HCT116 (cell line): ENCODE data around the gene GSTT2. TPM values are rescaled to one million over a fixed set of nuclear protein-coding genes. Genes with fewer than 3 reads are reported as not detected.
"Not testable (repeated sequence)": the region's sequence is repeated elsewhere in the genome, so short reads cannot be mapped to it uniquely, and the experiment has no call there.

Experiments
- ATAC-seq: fragments of 200-7000 bp; cut with Tn5 transposase; 2 replicates; pipeline ENCODE4 v1.9.1; 2020; ENCODE audit warnings: mild to moderate bottlenecking, moderate library complexity
- BruUV-seq: library from RNA; stranded (reverse); fragments of 400-500 nt; replicated peaks from 2 replicates; lab custom pipeline; 2021; lab: Mats Ljungman, UMichigan
- CTCF ChIA-PET: fragments of 300-600 bp; sonication (Branson Sonifier 250); formaldehyde crosslinking; loops from one replicate; lab custom pipeline; 2021; ENCODE audit warnings: antibody characterized with exemption; lab: Charles Lee
- POLR2A ChIA-PET: fragments of 300-600, 350-600 bp; sonication (Branson Sonifier 250); formaldehyde crosslinking; loops from one replicate; lab custom pipeline; 2021; ENCODE audit warnings: antibody characterized with exemption; lab: Charles Lee
- RAD21 ChIA-PET, 2 experiments: fragments of 300-600 bp; sonication (Branson Sonifier 250); formaldehyde crosslinking; loops; one replicate each; lab custom pipeline; 2023; ENCODE audit warnings: low total read pairs in 2 of 2; ENCODE audit not compliant: uncharacterized antibody in 2 of 2, unreplicated experiment in 2 of 2, low non-redundant PET in 1 of 2; lab: Charles Lee
- DNase-seq: peaks from one replicate; pipeline ENCODE4 v3.0.0-alpha.2; 2010; ENCODE audit warnings: low read depth, low spot score
- H2AFZ ChIP-seq: fragments of 200-600 bp; shearing (Covaris generic), sonication (generic); 2 replicates; pipeline ENCODE4 v1.6.1; 2017; ENCODE audit warnings: low read depth, mixed run types, mixed read lengths, antibody characterized with exemption, low read length; ENCODE audit not compliant: poor library complexity, severe bottlenecking
- H3K27ac ChIP-seq: 2 replicates; pipeline ENCODE4 v1.5.1; 2012; ENCODE audit warnings: low read depth, low read length
- H3K27me3 ChIP-seq: fragments of 200-600 bp; sonication (generic); 2 replicates; pipeline ENCODE4 v1.6.1; 2016; ENCODE audit warnings: mixed run types, low read length, mixed read lengths; ENCODE audit not compliant: insufficient read depth
- H3K36me3 ChIP-seq, 2 experiments: fragments of 200-500 bp in 1 of 2; fragments of 200-600 bp in 1 of 2; sonication (Bioruptor generic) in 1 of 2; sonication (generic) in 1 of 2; 2 replicates each; pipeline versions ENCODE4 v1.5.1 to v1.6.1; 2014 to 2016; ENCODE audit warnings: low read length in 2 of 2, inconsistent platforms in 1 of 2, mixed read lengths in 1 of 2, mixed run types in 1 of 2; ENCODE audit not compliant: insufficient read depth in 2 of 2, control insufficient read depth in 1 of 2
- H3K4me1 ChIP-seq, 2 experiments: fragments of 200-600 bp in 1 of 2; sonication (generic) in 1 of 2; 2 replicates each; pipeline versions ENCODE4 v1.5.1 to v1.6.1; 2012 to 2017; ENCODE audit warnings: low read length in 2 of 2, inconsistent platforms in 1 of 2, mild to moderate bottlenecking in 1 of 2, mixed read lengths in 1 of 2, mixed run types in 1 of 2, moderate library complexity in 1 of 2; ENCODE audit not compliant: insufficient read depth in 2 of 2, control insufficient read depth in 1 of 2
- H3K4me2 ChIP-seq: fragments of 200-600 bp; sonication (generic); 2 replicates; pipeline ENCODE4 v1.6.1; 2017; ENCODE audit warnings: mixed run types, low read length, mixed read lengths
- H3K4me3 ChIP-seq, 2 experiments: fragments of 200-600 bp in 1 of 2; sonication (generic) in 1 of 2; replicated peaks in 1 of 2; 2 replicates each; pipeline ENCODE4 v1.5.1; 2011 to 2016; ENCODE audit warnings: low read length in 2 of 2, control low read depth in 1 of 2, low read depth in 1 of 2, mild to moderate bottlenecking in 1 of 2, mixed read lengths in 1 of 2, mixed run types in 1 of 2
- H3K79me2 ChIP-seq: fragments of 200-600 bp; sonication (generic); 2 replicates; pipeline ENCODE4 v1.6.1; 2017; ENCODE audit warnings: mild to moderate bottlenecking, mixed run types, low read length, moderate library complexity, mixed read lengths; ENCODE audit not compliant: insufficient read depth
- H3K9ac ChIP-seq: fragments of 200-600 bp; sonication (generic); 2 replicates; pipeline ENCODE4 v1.6.1; 2016; ENCODE audit warnings: low read length, mixed read lengths
- H3K9me2 ChIP-seq: fragments of 200-600 bp; sonication (generic), shearing (Covaris generic); 2 replicates; pipeline ENCODE4 v1.6.1; 2017; ENCODE audit warnings: mixed run types, mild to moderate bottlenecking, moderate library complexity; ENCODE audit not compliant: insufficient read depth
- H3K9me3 ChIP-seq, 2 experiments: fragments of 200-500 bp in 1 of 2; fragments of 200-600 bp in 1 of 2; sonication (Bioruptor generic) in 1 of 2; sonication (generic) in 1 of 2; 2 replicates each; pipeline ENCODE4 v1.6.1; 2014 to 2017; ENCODE audit warnings: low read length in 2 of 2, mixed read lengths in 2 of 2, inconsistent platforms in 1 of 2, low read depth in 1 of 2, mild to moderate bottlenecking in 1 of 2, mixed run types in 1 of 2, moderate library complexity in 1 of 2; ENCODE audit not compliant: control insufficient read depth in 1 of 2, insufficient read depth in 1 of 2
- H4K20me1 ChIP-seq: fragments of 200-600 bp; sonication (generic), shearing (Covaris generic); 2 replicates; pipeline ENCODE4 v1.6.1; 2017; ENCODE audit warnings: mixed run types, mild to moderate bottlenecking, moderate library complexity; ENCODE audit not compliant: insufficient read depth
- intact Hi-C: fragments of 100-400 bp; cut with micrococcal nuclease; formaldehyde crosslinking; loops from 2 replicates; pipeline ENCODE4 v1.10.0; 2022
- total RNA-seq: library from RNA; stranded (reverse); gene quantifications from one replicate; pipeline ENCODE4 v1.2.1, GENCODE V29; 2021; ENCODE audit not compliant: unreplicated experiment

Gene GSTT2
- total RNA-seq, 1 experiment from 2014 or later = 5.1 TPM

- H3K9ac ChIP-seq, H3K4me3 ChIP-seq, BruUV-seq, H3K4me1 ChIP-seq, H3K27me3 ChIP-seq, H3K9me3 ChIP-seq, RAD21 ChIA-PET, POLR2A ChIA-PET, H4K20me1 ChIP-seq, CTCF ChIA-PET, ATAC-seq, H2AFZ ChIP-seq, H3K27ac ChIP-seq, H3K9me2 ChIP-seq, DNase-seq, H3K4me2 ChIP-seq, H3K36me3 ChIP-seq, H3K79me2 ChIP-seq: not testable (repeated sequence)
- intact Hi-C loops = loop anchor here (10.0 kb wide), 1 partner anchor 189 kb away; the partner anchor contains the start of genes C22orf15 and CHCHD10
These were observed 26.4 kb upstream of the GSTT2 start for GRCh38 chr22:23953485-23953884.

GRCh38 chr22:23954193-23954990, 25.5 kb upstream of the GSTT2 start:
- H3K36me3 ChIP-seq, POLR2A ChIA-PET, H3K9me3 ChIP-seq, H3K27me3 ChIP-seq, H3K79me2 ChIP-seq, BruUV-seq, CTCF ChIA-PET, H2AFZ ChIP-seq, H3K9me2 ChIP-seq, ATAC-seq, H3K27ac ChIP-seq, H4K20me1 ChIP-seq, H3K4me2 ChIP-seq, RAD21 ChIA-PET, DNase-seq, H3K4me3 ChIP-seq, H3K9ac ChIP-seq, H3K4me1 ChIP-seq: not testable (repeated sequence)
- intact Hi-C loops = loop anchor here (10.0 kb wide), 1 partner anchor 190 kb away; the partner anchor contains the start of genes C22orf15 and CHCHD10

- RAD21 ChIA-PET, H3K36me3 ChIP-seq, H3K9ac ChIP-seq, H4K20me1 ChIP-seq, H3K9me3 ChIP-seq, H3K79me2 ChIP-seq, H3K27me3 ChIP-seq, H3K9me2 ChIP-seq, CTCF ChIA-PET, H3K4me2 ChIP-seq, H3K4me1 ChIP-seq, H2AFZ ChIP-seq, BruUV-seq, DNase-seq, H3K27ac ChIP-seq, ATAC-seq, H3K4me3 ChIP-seq, POLR2A ChIA-PET: not testable (repeated sequence)
- intact Hi-C loops = loop anchor here (5.0 to 10.0 kb wide), 3 partner anchors 93 to 413 kb away; partner anchors contain the start of genes C22orf15 and CHCHD10
These were observed 25.0 kb upstream of the GSTT2 start for GRCh38 chr22:23954991-23955305.

GRCh38 chr22:23955886-23956285, 24.0 kb upstream of the GSTT2 start:
- H3K79me2 ChIP-seq, H3K4me2 ChIP-seq, H2AFZ ChIP-seq, DNase-seq, ATAC-seq, H3K9me2 ChIP-seq, H3K27me3 ChIP-seq, H3K4me1 ChIP-seq, H3K27ac ChIP-seq, H3K9ac ChIP-seq, H4K20me1 ChIP-seq, H3K4me3 ChIP-seq, H3K36me3 ChIP-seq, H3K9me3 ChIP-seq, BruUV-seq, POLR2A ChIA-PET: not testable (repeated sequence)
- intact Hi-C loops = loop anchor here (5.0 to 10.0 kb wide), 3 partner anchors 94 to 414 kb away; partner anchors contain the start of genes C22orf15 and CHCHD10
- ChIA-PET CTCF (interaction anchor here (0.7 to 0.8 kb wide), 3 partner anchors 92 to 98 kb away, joined by 4 to 7 read pairs (median 6); partner anchors contain the start of gene SLC2A11), RAD21 (interaction anchor here in 1 of 2 experiments (1.1 to 1.3 kb wide), 2 partner anchors 67 to 94 kb away, joined by 3 read pairs; no protein-coding TSS in a partner anchor)
